D721Med (cell line): Measurements from ENCODE around the gene SH3RF3.

Experiments used
- DNase-seq: peaks from one replicate; pipeline ENCODE4 v3.0.0; 2011; ENCODE audit warnings: low spot score; ENCODE audit not compliant: insufficient read length
- FAIRE-seq: peaks from 2 replicates; lab custom pipeline; 2011; peaks lifted over from hg19 to GRCh38; lab: Jason Lieb, UNC
- CTCF ChIP-seq: IDR thresholded peaks from 2 replicates; pipeline ENCODE4 v1.5.1; 2012; ENCODE audit warnings: mild to moderate bottlenecking, control low read depth; ENCODE audit not compliant: insufficient read depth; ENCODE audit errors: missing control alignments

Gene SH3RF3

GRCh38 chr2:109166811-109167210 is 37.8 kb downstream of the SH3RF3 start:
- DNase-seq = no peak

GRCh38 chr2:109168086-109168485 is 39.1 kb downstream of the SH3RF3 start:
- FAIRE-seq (no peak), DNase-seq (no peak)
- no peak for TF ChIP-seq CTCF

More at GRCh38 chr2:109166811-109167210, 37.8 kb downstream of the SH3RF3 start:
- no peak for TF ChIP-seq CTCF
- FAIRE-seq = no peak

- DNase-seq (no peak), FAIRE-seq (no peak)
- TF ChIP-seq CTCF = no peak
Observed at GRCh38 chr2:109168716-109169115, 39.7 kb downstream of the SH3RF3 start.

- FAIRE-seq (no peak), DNase-seq (no peak)
- TF ChIP-seq CTCF = no peak
Observed at GRCh38 chr2:109170645-109171044, 41.6 kb downstream of the SH3RF3 start.

- no peak for TF ChIP-seq CTCF
- DNase-seq (no peak), FAIRE-seq (no peak)
Observed at GRCh38 chr2:109171444-109172334, 42.7 kb downstream of the SH3RF3 start.

- DNase-seq (no peak), FAIRE-seq (no peak)
- no peak for TF ChIP-seq CTCF
Observed at GRCh38 chr2:109172556-109173105, 43.6 kb downstream of the SH3RF3 start.
